ENCODE data around the gene PHLDA2.

Gene PHLDA2

DNA sequence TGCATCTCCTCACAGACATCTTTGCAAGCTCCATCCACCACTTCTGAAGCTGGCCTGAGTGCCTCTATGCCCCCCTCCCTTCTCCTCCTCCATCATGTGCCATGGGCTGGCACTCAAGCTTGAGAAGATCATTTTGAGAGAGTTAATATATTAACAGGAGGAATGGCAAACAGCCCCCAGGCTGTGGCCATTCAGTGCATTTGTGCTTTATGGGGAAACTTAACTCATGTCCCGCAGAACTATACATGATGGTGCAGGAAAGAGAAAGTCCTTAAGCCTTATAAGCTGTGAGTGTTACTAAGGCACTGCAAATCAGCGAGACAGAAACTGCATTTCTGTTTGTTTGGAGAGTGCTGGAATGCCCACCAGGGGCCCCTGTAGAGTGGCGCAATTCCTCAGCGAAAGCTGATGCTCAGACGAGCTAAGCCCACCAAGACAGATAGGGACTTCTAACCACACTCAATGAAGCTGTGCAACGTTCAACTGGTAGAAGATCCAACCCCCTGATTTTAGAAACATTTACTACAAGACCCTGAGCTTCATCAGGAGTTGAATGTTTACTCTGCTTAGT is 26.8 kb upstream of the PHLDA2 start:
- in situ Hi-C loops (cut with MboI; ENCODE audit: low pct_unique_long_range_greater_than_20kb, low sequenced_read_pairs, unreplicated experiment) = no loop called here
- no peak for DNase-seq (ENCODE audit: low spot score)
- no peak for TF ChIP-seq CTCF (IDR thresholded peaks at IDR 0.05; ENCODE audit: extremely low read depth, insufficient read depth, missing control alignments)

DNA sequence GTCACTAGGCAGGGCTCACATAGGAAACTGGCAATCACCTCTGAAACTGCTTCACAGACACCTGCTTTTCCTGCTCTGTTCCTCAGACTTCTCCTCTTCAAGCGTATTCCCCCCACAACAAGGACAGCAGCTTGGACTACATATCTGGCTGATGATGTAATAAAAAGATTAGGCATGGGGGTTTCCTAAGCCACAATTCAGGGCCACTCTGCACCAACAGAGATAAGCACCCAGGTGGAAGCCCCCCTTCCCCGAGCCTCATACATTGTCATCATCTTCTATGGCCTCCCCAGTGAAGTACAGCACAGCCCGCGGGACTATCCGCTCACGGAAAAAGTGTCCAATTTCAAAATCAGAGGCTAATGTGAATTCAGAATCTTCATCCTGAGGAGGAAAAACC is 25.0 kb upstream of the PHLDA2 start:
- TF ChIP-seq CTCF (IDR thresholded peaks at IDR 0.05; ENCODE audit: extremely low read depth, insufficient read depth, missing control alignments) = no peak
- no peak for DNase-seq (ENCODE audit: low spot score)
- in situ Hi-C loops (cut with MboI; ENCODE audit: low pct_unique_long_range_greater_than_20kb, low sequenced_read_pairs, unreplicated experiment) = no loop called here

DNA sequence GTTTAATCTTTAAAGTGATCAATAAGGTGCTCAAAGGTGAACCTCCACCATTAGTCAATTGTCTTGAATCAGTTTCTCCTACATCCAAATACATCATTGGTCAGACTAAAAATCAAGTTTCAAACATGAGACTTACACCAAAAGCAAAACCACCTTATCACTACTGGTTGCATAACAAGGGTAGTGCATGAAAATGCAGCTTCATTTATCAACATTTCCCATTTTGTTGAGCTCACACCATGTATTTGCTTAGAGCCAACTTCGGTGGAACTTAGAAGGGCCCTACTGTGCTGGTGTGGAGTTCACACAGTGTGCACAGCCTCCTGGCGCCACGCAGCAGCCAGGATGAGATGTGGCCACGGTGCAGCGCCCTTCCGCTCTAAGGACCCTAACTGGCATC is 23.1 kb upstream of the PHLDA2 start:
- in situ Hi-C loops (cut with MboI; ENCODE audit: low pct_unique_long_range_greater_than_20kb, low sequenced_read_pairs, unreplicated experiment) = no loop called here
- no peak for TF ChIP-seq CTCF (IDR thresholded peaks at IDR 0.05; ENCODE audit: extremely low read depth, insufficient read depth, missing control alignments)
- DNase-seq (ENCODE audit: low spot score) = no peak

- no peak for DNase-seq (ENCODE audit: low spot score)
- in situ Hi-C loops (cut with MboI; ENCODE audit: low pct_unique_long_range_greater_than_20kb, low sequenced_read_pairs, unreplicated experiment) = no loop called here
- no peak for TF ChIP-seq CTCF (IDR thresholded peaks at IDR 0.05; ENCODE audit: extremely low read depth, insufficient read depth, missing control alignments)
Measured at GRCh38 chr11:2951231-2952110, 22.3 kb upstream of the PHLDA2 start.

DNA sequence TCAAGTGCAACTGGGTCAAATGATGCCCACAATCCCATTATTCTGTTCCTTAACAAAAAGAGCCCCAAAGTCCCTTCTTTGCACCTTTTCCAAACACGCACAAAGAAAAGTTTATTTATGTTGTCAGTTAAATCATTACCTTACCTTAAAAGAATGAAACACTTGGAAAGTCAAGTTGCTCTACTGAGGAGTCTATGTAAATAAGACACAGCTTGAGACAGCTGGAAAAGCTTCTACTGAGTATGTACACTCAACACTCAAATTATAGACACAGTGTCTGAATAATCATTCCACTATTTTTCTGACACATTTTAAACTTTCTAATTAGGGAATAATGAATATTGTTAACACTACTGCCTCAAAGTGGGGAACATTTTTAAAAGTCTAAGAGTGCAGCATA is 21.6 kb upstream of the PHLDA2 start:
- TF ChIP-seq CTCF (IDR thresholded peaks at IDR 0.05; ENCODE audit: extremely low read depth, insufficient read depth, missing control alignments) = no peak
- no peak for DNase-seq (ENCODE audit: low spot score)
- in situ Hi-C loops (cut with MboI; ENCODE audit: low pct_unique_long_range_greater_than_20kb, low sequenced_read_pairs, unreplicated experiment) = no loop called here

GRCh38 chr11:2949920-2950319 is 20.7 kb upstream of the PHLDA2 start:
- DNase-seq (ENCODE audit: low spot score) = no peak
- in situ Hi-C loops (cut with MboI; ENCODE audit: low pct_unique_long_range_greater_than_20kb, low sequenced_read_pairs, unreplicated experiment) = no loop called here
- no peak for TF ChIP-seq CTCF (IDR thresholded peaks at IDR 0.05; ENCODE audit: extremely low read depth, insufficient read depth, missing control alignments)
